Activated T-cell treated with anti-CD3 and anti-CD28 coated beads, Interleukin-2, amount 50 U/mL, for 1 hour (primary cell): ENCODE results near the gene NDUFC2.
"Not testable (repeated sequence)": the region's sequence is repeated elsewhere in the genome, so short reads cannot be mapped to it uniquely, and the experiment has no call there.

ENCODE experiments used
- DNase-seq: peaks from one replicate; pipeline ENCODE4 v3.0.0-alpha.2; 2020

NDUFC2 gene

GRCh38 chr11:78028423-78028822 lies 51.2 kb downstream of the NDUFC2 start:
- DNase-seq = not testable (repeated sequence)

DNA sequence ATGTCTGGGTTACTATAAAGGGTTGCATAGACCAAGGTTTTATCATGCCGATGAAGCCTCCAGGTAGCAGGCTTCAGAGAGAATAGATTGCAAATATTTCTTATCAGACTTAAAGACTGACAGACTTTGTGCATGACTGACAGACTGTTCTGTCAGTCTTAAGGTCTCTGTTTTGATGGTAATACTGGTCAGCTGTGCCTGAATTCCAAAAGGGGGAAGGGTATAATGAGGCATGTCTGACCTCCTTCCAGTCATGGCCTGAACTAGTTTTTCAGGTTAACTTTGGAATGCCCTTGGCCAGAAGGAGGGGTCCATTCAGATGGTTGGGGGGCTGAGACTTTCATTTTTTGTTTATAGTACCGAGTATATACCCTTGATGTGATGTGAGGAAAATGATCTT lies 51.9 kb downstream of the NDUFC2 start:
- DNase-seq = no peak

- DNase-seq = no peak
These were observed 54.3 kb downstream of the NDUFC2 start for GRCh38 chr11:78025378-78025777.

DNA sequence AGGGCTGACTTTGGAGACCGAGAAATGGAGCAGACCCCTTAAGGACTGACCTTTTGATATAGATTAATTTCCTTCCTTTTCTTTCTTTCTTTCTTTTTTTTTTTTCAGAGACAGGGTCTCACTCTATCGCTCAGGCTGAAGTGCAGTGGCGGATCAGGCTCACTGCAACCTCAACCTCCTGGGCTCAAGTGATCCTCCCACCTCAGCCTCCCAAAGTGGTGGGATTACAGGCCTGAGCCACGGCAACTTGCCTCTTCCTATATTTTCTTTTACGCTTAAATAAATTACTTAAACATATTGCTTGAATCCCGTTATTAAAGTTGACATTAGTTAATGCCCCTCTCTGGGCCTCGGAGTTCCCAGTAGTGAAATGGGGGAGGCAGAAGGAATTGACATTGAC lies 56.2 kb downstream of the NDUFC2 start:
- no peak for DNase-seq

GRCh38 chr11:78022397-78023396 lies 57.0 kb downstream of the NDUFC2 start, which contains the start of gene KCTD14:
KCTD14 (minus strand) TSS chr11:78023276; CDS start chr11:78023249, 27 bp downstream.
- DNase-seq = no peak

GRCh38 chr11:78021611-78022010 lies 58.1 kb downstream of the NDUFC2 start:
- DNase-seq = no peak

GRCh38 chr11:78020246-78020645 lies 59.4 kb downstream of the NDUFC2 start:
- DNase-seq = no peak

GRCh38 chr11:78019808-78020207 lies 59.9 kb downstream of the NDUFC2 start:
- DNase-seq = no peak
